GM20000 (cell line): ENCODE results near the gene ECI2.
"Not testable (repeated sequence)": the region's sequence is repeated elsewhere in the genome, so short reads cannot be mapped to it uniquely, and the experiment has no call there.

Experiments used
- DNase-seq: peaks from one replicate; pipeline ENCODE4 v3.0.0; 2012; ENCODE audit warnings: low spot score
- TF ChIP-seq, protein P1 (sequence below): IDR thresholded peaks from 2 replicates; pipeline ENCODE4 v1.5.1; 2012; ENCODE audit warnings: mild to moderate bottlenecking, control low read depth; ENCODE audit errors: extremely low read depth, missing control alignments

Gene ECI2

DNA sequence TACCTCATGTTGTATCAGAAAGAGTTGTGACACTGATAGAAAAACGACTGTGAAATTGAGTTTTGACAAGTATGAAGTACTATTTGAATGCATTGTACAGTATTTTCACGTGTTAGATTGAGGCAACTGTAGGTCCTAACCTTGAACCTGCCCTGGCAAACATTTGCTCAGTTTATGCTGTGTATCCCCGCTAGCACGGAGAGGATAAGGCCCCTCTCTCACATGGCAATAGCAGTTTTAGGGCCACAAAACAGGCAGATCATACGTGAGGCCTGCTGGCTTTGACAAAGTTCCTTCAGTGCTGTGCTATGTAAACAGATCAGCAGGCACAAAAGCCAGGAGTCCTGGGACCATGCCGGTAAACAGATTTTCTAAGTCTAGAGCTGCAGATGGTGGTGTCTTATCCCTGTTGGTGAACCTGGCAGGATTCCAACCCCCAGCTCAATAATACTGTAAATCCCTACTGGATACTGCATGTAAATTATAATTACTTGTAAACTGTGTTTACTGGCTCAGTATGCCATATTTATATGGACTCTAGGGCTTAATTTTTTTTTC is 32.6 kb downstream of the ECI2 start:
- no peak for DNase-seq
- TF ChIP-seq, protein P1, sequence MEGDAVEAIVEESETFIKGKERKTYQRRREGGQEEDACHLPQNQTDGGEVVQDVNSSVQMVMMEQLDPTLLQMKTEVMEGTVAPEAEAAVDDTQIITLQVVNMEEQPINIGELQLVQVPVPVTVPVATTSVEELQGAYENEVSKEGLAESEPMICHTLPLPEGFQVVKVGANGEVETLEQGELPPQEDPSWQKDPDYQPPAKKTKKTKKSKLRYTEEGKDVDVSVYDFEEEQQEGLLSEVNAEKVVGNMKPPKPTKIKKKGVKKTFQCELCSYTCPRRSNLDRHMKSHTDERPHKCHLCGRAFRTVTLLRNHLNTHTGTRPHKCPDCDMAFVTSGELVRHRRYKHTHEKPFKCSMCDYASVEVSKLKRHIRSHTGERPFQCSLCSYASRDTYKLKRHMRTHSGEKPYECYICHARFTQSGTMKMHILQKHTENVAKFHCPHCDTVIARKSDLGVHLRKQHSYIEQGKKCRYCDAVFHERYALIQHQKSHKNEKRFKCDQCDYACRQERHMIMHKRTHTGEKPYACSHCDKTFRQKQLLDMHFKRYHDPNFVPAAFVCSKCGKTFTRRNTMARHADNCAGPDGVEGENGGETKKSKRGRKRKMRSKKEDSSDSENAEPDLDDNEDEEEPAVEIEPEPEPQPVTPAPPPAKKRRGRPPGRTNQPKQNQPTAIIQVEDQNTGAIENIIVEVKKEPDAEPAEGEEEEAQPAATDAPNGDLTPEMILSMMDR = no peak

DNA sequence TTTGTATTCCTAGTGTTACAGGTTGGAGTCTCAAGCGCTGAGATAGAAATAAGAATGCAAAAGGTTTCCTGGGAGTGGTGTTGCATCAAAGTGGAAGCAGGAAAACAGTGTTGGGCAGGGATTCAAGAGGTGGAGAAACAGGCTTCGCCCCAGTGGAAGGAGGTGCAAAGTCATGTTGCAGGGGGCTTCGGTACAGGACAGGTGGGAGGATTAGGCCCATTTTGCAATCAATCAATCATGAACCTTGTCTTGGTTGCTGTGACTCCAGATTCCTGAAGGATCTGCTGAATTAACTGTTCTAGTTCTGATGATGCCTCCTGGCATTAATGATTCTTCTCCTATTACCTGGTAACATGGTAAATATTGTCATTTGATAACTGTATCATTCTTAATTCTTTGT is 34.1 kb downstream of the ECI2 start:
- TF ChIP-seq, protein P1 = no peak
- no peak for DNase-seq

DNA sequence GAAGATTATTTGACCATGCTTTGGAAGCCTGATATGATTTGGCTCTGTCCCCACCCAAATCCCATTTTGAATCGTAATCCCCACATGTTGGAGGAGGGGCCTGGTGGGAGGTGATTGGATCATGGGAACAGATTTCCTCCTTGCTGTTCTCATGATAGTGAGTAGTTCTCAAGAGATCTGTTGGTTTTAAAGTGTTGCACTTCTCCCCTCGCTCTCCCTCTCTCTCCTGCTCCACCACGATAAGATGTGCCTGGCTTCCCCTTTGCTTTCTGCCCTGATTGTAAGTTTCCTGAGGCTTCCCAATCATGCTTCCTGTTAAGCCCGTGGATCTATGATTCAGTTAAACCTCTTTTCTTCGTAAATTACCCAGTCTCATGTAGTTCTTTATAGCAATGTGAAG is 34.7 kb downstream of the ECI2 start:
- TF ChIP-seq, protein P1 = no peak
- DNase-seq = no peak

DNA sequence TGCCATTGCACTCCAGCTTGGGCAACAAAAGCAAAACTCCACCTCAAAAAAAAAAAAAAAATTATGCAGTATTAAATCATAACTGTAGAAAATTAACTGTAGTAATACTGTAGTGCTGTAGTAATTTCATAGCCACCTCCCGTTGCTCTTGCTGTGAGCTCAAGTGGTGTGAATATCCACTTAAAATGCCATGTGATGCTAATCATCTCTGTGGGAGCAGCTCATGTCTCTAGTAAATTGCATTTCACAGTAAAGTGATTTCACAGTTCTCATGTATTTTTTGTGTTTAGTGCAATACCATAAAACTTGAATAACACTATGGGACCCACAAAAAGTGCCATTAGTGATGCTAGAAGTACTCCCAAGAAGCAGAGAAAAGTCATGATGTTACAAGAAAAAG is 42.1 kb downstream of the ECI2 start:
- DNase-seq = no peak
- TF ChIP-seq, protein P1 = no peak

DNA sequence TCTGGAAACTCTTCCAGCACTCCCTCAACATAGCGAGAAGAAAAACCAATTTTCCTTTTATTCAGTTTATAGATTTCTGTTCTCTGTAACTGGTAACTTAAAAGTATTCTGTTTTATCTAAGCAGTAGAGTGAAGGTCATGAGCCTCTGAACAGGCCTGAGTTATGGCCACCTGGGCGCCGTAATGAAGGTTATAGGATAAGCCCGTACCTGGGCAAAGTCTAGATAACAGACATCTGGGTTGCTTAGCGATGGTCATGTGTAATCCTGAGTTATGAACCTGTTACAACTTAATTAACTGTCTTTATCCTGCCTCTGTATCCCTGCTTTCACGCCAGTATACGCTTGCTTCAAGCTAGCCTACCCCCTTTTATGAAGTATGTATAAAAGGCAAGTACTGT is 43.4 kb downstream of the ECI2 start:
- DNase-seq = no peak
- TF ChIP-seq, protein P1 = no peak

DNA sequence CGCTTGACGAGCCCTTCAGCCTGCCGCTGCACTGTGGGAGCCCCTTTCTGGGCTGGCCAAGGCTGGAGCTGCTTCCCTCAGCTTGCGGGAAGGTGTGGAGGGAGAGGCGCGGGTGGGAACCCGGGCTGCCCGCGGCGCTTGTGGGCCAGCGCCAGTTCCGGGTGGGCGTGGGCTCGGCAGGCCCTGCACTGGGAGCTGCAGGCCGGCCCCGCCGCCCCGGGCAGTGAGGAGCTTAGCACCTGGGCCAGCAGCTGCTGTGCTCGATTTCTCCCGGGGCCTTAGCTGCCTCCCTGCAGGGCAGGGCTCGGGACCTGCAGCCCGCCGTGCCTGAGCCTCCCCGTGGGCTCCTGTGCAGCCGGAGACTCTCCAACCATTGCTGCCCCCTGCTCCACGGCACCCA is 45.3 kb downstream of the ECI2 start:
- DNase-seq = not testable (repeated sequence)

DNA sequence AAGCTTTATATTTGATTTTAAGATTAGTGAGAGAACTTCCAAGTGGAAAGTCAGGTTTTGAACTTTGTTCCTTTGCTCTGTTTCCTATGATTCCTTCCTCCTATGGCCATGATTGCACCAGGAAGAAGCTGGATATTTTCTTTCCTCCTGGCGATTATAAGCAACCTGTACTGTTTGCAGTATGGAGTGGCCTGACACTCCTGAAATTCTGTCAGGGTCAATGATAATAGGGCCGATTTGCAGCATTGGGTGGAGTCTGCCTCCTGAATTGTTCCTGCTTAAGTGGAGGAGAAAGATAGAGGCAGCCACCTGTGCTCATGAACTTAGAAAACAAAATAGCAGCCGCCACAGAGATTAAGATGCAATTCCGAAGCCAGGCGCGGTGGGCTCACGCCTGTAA is 46.7 kb downstream of the ECI2 start:
- TF ChIP-seq, protein P1 = no peak
- DNase-seq = no peak

DNA sequence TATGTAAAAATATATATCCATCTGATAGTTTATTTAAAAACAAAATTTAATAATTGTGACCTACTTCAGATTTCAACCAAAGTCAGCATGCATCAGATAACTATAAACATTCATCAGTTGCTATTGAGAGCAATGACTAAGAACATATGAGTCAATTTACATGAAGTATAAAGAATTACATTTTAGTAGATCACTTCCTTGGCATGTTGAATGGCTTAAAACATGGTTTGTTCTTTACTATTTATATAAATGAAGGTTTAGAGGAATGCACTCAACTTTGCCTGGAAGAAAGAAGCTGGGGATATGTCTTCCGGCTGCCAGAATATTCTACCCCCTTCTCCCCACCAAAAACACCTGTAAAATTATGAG is 50.1 kb downstream of the ECI2 start:
- TF ChIP-seq, protein P1 = no peak
- DNase-seq = no peak
